GM12892 (cell line): ENCODE measurements around the gene TBX5.

Source experiments
- POLR2A ChIP-seq: IDR thresholded peaks from 2 replicates; pipeline ENCODE4 v1.6.1; 2011; ENCODE audit warnings: low read depth, low read length, control low read depth
- POLR2AphosphoS5 ChIP-seq: IDR thresholded peaks from 2 replicates; pipeline ENCODE4 v1.6.1; 2011; ENCODE audit warnings: low read depth, low read length, control low read depth
- TAF1 ChIP-seq: IDR thresholded peaks from 2 replicates; pipeline ENCODE4 v1.6.1; 2011; ENCODE audit warnings: low read depth, mild to moderate bottlenecking, control low read depth, low read length, borderline replicate concordance

- TF ChIP-seq TAF1 (no peak), POLR2A (no peak), POLR2AphosphoS5 (no peak)
Observed at GRCh38 chr12:114400925-114401324, 5.0 kb downstream of the TBX5 start.
